GM18498 (cell line): ENCODE data around the gene ARRDC4.
"Not testable (repeated sequence)": the region's sequence is repeated elsewhere in the genome, so short reads cannot be mapped to it uniquely, and the experiment has no call there.

ENCODE experiments used
- ATAC-seq: cut with Tn5 transposase; IDR thresholded peaks from one replicate; pipeline ENCODE4 v1.9.1; 2021; ENCODE audit warnings: mild to moderate bottlenecking, moderate library complexity; ENCODE audit not compliant: unreplicated experiment

The ARRDC4 gene

DNA sequence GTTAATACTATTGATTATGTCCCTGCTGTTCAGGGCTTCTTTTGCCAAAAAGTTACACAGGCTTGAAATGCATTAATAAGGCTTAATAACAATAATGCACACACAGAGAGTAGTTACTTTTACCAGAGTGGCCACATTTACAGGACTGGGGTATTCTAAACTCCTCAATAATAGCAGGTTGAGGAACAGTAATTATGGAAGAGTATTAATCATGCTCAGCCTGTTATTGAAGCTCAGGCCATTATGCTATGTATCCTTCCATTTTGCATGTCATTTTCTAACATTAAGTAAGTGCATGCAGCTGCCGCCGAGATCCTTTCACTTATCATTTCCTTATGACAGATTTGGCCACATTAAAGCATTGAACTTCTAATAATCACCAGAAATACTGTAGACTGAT, 5.7 kb downstream of the ARRDC4 start:
- ATAC-seq: no peak

DNA sequence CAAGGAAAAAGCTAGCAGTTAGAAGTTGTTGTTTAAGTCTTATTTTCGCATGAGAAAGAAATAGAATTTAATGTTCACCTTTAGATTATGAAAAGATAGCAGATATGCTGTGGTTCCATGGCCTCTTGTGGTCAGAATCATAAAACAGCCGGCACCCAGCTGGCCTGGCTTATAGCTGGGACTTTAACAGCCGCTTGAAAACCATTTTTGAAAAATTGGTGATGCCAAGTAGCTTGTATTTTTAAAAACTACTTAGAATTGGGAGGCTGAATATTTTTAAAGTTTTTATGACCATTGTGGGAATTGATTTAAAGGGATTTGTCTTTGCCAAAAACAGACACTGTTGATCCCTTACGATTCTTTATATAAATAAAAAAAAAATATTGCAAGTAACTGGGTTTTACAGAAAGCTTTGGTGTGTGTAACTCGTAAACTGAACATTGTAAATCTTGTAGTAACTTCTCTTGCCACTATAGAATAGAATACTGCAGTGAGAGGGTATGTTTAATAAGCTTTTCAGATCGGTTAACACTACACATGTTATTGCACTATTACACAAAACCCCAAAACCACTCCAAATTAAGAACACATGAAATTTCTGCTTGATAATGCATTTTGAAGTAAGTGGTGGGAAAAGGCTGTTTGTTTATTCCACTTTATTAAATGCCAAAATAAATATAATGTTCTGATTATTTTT, 6.6 kb downstream of the ARRDC4 start:
- ATAC-seq: no peak

DNA sequence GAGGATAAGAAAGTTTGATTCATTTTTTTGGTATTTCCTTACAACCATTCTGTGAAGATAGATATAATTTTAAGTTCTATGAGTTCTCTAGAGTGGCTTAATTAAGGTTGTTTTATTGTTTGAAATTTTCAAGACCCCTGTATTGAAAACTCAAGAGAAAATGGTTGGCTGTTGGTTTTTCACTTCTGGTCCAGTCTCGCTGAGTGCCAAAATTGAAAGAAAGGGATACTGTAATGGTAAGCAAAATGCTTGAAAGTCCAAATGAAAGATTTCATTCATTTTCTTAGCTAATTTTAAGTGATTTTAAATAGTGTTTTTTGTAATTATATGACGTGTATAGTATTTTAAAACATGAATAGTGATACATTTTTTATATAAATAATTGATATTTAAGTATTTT, 7.4 kb downstream of the ARRDC4 start:
- no peak for ATAC-seq

DNA sequence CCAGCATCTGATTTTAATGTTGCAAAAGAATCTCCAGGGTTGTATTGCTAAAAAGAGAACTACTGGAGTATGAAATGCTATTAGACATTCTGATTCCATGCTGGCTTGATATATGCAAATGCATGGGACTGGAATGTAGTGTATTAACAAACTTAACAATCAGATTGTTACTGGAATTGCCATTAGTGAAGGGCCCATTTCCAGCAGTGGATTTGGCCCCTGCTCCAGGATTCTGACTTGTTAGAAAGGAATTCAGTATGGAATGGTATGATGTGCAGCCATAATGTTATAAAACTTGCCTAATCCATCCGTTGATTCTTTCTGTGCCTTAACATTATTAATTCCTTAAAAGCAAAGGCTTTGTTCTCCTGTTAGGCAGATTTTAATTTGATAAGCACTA, 7.9 kb downstream of the ARRDC4 start:
- ATAC-seq: no peak

DNA sequence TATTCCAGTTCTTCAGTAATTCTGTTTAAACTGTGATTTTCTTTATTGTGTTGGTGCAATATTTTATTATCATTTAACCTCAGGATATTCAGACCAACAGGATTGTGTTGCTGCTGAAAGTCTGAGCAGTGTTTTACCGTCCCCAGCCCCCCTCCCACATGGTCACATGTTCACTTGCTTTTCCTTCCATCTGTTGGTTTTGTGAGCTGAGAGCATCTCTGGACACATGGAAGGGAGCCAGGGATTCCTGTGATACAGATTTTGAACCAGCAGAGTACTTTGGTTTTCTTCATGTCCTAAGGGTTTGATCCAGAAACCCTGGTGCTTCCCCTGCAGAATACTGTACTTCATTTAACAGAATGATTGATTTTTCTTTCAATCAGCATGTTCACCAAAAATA, 11.9 kb downstream of the ARRDC4 start:
- no peak for ATAC-seq

DNA sequence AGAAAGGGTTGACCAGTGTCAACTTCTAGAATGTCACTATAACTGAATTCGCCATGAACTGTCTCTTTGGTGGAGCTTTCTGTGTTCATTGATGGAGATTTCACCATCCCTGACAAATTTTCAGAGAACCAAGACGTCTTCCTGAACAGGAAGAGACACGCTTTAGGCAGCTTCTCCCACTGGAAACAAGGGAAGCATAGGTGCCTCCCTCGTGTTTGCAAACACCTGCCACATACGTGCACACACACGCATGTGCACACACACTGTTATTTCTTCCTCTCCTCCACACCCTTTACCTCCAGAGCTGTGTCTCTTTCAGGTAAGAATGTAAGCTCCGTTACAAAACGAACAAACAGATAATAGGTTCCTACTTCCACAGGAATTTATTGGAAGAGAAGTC, 15.6 kb downstream of the ARRDC4 start:
- ATAC-seq: no peak

DNA sequence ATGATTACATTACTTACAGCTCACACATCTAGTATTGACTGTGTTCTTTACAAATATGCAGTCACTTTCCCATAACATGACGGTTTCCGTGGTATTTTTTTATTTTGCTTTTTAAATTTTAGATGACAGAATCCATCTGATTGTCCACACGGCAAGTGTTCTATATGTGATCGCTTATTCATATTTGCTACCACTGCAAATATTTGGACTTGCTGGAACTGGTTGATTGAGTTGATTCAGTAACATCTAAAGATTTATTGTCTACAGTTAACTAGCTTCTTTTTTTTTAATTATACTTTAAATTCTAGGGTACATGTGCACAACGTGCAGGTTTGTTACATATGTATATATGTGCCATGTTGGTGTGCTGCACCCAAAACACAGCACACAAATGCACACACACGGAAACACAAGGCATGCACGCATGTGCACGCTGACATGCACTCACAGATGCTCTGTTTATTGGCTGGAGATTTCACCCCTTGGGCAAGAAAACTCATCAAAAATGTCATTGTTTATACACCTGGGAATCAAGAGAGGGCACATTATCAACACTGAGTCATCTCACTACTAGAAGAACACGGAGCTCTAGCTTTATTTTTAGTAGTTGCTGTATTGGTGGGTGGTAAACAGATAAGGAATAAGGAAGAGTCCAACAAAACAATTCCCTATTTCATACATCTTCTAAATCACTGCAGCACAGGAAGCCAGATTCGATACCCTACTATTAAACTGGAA, 16.4 kb downstream of the ARRDC4 start:
- no peak for ATAC-seq

DNA sequence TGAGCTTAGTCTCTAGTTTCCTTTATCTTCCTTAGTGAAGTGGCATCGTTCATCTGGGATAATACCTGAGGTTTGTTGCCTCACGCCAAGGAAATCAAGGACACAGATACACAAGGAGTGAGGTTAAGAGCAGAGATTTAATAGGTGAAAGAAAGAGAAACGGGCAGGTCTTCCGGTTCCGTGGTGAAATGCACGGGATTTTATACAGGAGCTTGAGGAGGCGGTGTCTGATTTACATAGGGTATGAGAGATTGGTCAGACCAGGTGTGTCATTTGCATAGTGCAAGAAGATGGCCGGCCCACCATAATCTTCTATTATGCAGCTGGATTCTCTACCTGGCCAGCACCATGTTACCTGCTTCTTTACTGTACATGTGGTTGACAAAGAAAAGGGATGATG, 17.2 kb downstream of the ARRDC4 start:
- no peak for ATAC-seq

DNA sequence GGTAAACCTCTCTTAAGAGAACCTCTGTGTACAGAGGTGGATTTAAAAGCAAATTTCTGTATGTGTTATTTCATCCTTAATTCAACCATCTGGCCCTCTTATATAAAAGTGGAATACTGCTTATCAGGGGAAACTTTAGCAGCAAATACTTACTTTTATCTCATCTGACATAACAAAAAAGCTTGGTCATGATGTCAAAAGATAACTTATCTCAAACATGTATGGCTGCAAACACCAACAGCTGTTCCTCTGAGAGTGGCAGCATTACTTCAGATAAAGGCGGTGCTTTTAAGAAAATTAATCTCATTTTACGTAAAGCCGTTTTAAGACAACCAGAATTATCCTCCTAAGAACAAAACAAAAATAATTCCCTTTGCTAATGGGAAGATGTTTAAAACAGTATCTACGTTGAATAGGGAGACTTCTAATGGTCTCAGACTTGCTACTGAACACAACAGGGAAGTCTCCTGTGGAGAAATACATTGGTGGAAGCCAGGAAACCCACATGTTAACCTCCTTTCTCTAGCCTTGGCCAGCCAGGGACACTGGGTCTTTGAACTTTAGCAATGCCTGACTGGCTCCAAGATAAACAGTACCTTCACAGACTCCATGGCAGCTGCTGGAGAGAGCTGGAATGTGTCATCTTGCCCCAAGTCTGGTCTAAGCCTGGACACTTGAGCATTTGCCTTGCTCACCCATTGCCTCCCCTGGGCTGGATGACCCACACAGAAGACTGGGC, 18.1 kb downstream of the ARRDC4 start:
- ATAC-seq: no peak

DNA sequence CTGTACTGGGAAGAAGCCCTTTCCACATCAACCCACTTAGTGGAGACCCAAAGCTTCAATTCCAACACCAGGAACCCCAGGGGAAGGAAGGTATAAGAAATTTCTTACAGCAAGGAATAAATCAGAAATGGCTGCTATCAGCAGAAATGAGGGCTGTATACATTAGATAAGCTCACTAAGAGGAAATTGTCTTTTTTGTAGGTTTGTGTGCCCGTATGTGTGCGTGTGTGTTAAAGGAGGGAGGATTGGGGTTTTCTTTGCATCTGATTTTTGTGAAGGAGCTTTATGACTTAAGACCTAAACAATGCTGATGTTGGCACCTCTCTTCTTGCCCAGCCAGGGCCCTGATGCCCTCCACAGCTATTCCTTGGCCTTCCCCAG, 18.6 kb downstream of the ARRDC4 start:
- no peak for ATAC-seq

DNA sequence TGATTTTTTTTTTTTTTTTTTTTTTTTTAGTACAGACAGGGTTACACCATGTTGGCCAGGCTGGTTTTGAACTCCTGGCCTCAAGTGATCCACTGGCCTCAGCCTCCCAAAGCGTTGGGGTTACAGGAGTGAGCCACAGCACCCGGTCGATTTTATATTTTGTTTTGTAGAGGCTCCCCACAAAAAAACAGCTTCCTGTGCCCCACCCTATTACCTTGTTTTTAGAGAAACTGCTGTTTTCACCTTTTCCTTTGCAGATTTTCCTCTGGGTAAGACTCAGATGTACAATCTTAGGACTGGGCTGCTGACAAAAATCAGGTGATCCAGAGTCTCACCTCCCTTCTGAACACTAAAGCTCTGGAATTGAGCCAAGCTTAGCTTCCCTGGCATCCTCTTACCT, 20.6 kb downstream of the ARRDC4 start:
- ATAC-seq: no peak

DNA sequence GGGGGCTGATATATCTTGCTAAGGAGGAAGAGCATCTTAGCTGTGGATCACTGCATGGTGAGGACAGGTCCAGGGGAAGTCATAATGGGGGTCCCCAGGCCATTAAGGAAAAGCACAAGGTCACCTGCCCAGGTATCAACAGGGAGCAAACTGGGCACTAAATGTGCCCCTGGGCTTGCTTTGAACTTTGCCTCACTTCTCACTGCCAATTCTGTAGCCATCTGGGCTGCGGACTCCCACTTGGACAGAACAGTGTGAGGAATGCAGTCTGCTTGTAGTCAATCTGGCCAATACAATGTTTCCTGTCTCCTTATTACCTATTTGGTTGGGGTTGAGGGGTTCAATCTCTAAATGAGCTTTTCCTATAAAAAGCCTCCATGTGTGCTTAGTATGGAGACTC, 21.3 kb downstream of the ARRDC4 start:
- ATAC-seq: no peak

DNA sequence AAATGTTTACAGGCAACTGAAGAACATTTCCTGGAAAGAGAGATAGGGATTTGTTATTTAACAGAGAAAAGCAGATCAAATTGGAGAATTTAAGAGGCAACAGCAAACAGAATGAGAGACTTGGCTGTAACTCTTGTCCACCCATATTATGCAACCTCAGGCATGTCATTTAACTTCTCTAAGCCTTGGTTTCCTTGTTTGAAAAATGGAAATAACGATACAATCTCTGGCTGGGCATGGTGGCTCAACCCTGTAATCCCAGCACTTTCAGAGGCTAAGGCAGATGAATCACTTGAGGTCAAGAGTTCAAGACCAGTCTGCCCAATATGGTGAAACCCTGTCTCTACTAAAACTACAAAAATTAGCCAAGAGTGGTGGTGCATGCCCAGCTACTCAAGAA, 23.7 kb downstream of the ARRDC4 start:
- no peak for ATAC-seq

DNA sequence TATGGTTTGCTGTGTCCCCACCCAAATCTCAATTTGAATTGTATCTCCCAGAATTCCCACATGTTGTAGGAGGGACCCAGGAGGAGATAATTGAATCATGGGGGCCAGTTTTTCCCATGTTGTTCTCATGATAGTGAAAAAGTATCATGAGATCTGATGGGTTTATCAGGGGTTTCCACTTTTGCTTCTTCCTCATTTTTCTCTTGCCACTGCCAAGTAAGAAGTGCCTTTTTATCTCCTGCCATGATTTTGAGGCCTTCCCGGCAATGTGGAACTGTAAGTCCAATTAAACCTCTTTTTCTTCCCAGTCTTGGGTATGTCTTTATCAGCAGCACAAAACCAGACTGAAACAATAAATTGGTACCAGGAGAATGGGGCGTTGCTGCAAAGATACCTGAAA, 25.5 kb downstream of the ARRDC4 start:
- ATAC-seq: not testable (repeated sequence)

DNA sequence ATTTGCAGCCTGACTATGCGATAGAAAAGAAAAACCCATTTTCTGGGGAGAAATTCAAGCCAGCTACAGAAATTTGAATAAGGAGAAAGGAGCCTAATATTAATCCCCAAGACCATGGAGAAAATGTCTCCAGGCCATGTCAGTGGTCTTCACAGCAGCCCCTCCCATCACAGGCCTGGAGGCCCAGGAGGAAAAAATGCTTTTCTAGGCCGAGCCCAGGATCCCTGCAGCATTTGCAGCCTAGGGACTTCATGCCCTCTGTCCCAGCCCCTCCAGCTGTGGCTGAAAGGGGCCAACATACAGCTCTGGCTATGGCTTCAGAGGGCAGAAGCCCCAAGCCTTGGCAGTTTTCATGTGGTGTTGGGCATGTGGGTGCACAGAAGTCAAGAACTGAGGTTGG, 26.3 kb downstream of the ARRDC4 start:
- no peak for ATAC-seq

DNA sequence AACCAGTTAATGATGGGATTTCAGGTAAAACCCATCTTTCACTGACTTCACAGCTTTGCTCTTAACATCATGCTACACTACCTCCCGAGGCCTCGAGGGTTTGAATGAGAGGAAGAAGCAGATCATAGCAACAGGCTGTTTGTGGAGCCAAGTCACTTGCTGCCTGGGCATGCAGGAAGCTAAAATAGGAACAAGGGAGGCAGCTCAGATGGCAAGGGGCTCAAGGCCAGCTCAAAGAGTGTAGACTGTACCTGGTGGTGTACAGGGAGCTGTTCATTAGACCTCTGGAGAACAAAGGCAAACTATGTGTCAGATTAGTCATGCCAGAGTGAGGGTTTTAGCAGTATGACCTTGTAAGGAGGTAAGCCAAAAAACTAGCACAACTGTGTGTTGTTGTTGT, 28.8 kb downstream of the ARRDC4 start:
- no peak for ATAC-seq

DNA sequence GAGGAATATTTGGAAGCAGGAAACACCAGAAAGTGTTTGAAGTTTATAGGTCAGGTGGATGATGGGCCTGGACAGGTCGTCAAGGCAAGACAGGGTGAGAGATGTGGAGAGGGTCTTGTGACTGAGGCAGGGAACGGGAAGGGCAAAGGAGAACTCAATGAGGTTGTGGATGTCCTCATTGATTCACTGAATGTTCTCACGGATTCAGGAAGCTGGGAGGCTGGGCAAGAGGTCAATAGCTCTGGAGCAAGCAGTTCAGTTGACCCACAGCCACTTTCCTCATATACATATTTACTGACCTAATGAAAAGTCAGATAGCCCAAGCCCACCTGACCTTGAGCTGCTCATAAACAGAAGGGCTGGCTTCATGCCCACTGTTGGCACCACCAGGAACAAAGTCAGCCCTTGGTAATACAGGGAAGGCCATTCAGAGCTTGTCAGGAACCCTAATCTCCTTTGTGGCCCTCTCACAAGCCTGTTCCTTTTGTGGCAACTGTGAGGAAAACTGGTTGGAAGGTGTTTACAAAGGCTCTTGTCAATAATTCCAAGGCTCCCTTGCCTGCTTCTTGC, 31.6 kb downstream of the ARRDC4 start:
- ATAC-seq: no peak

DNA sequence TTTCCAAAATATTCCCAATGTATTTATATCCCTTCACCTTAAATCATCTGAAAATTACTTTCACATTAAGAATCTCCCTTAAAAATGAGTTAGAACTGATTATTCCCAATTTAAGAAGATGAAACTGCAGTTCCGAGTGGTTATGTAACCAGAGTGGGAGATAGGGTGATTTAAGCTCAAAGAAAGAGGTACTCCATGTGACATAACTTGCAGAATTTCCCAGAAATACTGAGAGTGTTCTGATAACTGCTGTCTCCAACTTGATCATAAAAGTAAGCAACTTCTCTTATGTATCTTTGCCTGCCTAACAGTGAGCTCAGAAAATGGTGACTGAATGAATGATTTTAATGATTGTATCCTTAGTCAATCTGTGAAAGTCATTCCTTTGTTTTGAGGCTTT, 32.3 kb downstream of the ARRDC4 start:
- no peak for ATAC-seq

DNA sequence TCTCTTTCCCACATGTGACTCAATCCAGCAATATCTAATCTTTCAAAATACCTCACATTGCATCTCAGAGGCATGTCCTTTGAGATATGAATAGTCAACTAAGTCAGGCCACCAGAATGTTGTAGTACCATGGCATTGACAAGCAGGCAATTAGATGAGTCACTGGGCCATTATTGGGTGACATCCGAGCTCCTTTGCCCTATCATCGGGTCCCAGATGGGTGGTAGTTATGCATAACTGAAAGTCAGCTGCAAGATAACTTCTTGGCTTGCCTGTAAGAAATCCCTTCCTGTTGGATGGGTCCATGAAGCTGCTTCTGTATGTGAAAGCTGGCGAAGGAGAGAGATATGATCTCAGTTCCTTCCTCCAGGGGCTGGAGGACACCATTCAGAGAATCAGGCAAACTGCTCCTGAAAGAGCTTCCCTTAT, 32.8 kb downstream of the ARRDC4 start:
- ATAC-seq: no peak

DNA sequence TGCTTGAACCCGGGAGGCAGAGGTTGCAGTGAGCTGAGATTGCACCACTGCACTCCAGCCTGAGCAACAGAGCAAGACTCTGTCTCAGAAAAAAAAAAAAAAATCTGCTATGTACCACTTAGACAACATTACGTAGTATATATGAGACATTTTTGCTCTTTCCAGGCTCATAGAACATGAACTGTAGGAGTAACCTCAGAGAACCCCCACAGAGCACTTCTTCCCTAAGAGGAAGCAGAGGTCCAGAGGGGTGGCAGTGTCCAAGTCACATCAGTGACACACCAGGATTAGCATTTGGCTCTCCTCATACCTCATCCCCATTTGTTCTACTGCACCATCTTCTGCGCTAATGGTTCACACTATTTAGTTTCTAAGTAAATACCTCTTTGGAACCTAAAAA, 33.7 kb downstream of the ARRDC4 start:
- no peak for ATAC-seq

DNA sequence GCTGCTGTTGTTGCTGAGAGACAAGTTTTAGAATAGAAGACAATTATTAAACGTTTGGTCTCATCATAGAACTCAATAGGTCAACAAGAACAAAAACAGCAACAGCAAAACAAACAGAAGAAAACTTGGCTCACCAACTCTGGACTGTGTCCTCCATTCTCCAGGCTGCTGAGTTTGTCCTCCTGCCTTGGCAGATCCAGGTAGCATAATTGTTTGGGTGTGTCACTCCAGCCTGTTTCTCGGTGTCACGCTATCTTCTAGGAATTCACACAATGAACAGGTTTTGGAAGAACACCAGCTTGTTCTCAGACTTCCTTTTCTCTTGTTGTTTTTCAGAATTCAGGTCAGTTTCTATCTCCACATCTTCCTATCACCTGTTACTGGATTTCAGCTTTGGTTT, 34.7 kb downstream of the ARRDC4 start:
- ATAC-seq: no peak
